GM12878 (cell line): Measurements from ENCODE around the gene ACSF2. TPM values are rescaled to one million over a fixed set of nuclear protein-coding genes. Genes with fewer than 3 reads are reported as not detected.

ENCODE experiments used
- ATAC-seq: fragments of 200-7000 bp; cut with Tn5 transposase; 3 replicates; pipeline ENCODE4 v1.9.1; 2020; ENCODE audit warnings: mild to moderate bottlenecking, moderate library complexity
- BruUV-seq: library from RNA; stranded (reverse); fragments of 400-500 nt; replicated peaks from 2 replicates; lab custom pipeline; 2021; lab: Mats Ljungman, UMichigan
- CTCF ChIA-PET: fragments of 300-600 bp; sonication (Branson Sonifier 250); formaldehyde crosslinking; extraction: SDS; loops from one replicate; lab custom pipeline; 2021; ENCODE audit warnings: inconsistent platforms; lab: Yijun Ruan, JAX
- POLR2A ChIA-PET: fragments of 350-600 bp; formaldehyde crosslinking; extraction: SDS; loops from one replicate; lab custom pipeline; 2021; ENCODE audit warnings: inconsistent platforms; lab: Charles Lee
- RAD21 ChIA-PET: fragments of 300-600 bp; sonication (Branson Sonifier 250); formaldehyde crosslinking; loops from one replicate; lab custom pipeline; 2023; ENCODE audit warnings: antibody characterized with exemption; ENCODE audit not compliant: unreplicated experiment; lab: Charles Lee
- SMC1A ChIA-PET: fragments of 300-600 bp; sonication (Branson Sonifier 250); formaldehyde crosslinking; loops from one replicate; lab custom pipeline; 2023; ENCODE audit not compliant: unreplicated experiment, uncharacterized antibody; lab: Charles Lee
- DNase-seq: peaks from one replicate; pipeline ENCODE4 v3.0.0-alpha.2; 2011; ENCODE audit warnings: low read depth, low spot score
- FAIRE-seq: peaks from 3 replicates; lab custom pipeline; 2011; peaks lifted over from hg19 to GRCh38; lab: Jason Lieb, UNC
- H2AFZ ChIP-seq: 2 replicates; pipeline ENCODE4 v1.6.0; 2011; ENCODE audit warnings: low read depth, low read length, control low read depth; ENCODE audit not compliant: control insufficient read depth
- H3K27ac ChIP-seq: 2 replicates; pipeline ENCODE4 v1.5.1; 2011; ENCODE audit warnings: control low read depth; ENCODE audit not compliant: control insufficient read depth, insufficient read depth
- H3K27me3 ChIP-seq, 2 experiments: replicated peaks in 1 of 2; 2 replicates each; pipeline versions ENCODE4 v1.6.0 to v1.6.1; 2011; ENCODE audit warnings: low read length in 1 of 2; ENCODE audit not compliant: control insufficient read depth in 2 of 2, insufficient read depth in 2 of 2
- H3K36me3 ChIP-seq, 2 experiments: 2 replicates each; pipeline ENCODE4 v1.5.1; 2011; ENCODE audit warnings: low read length in 1 of 2; ENCODE audit not compliant: control insufficient read depth in 2 of 2, insufficient read depth in 2 of 2
- H3K4me1 ChIP-seq: 2 replicates; pipeline ENCODE4 v1.6.1; 2011; ENCODE audit warnings: mild to moderate bottlenecking, low read length, moderate library complexity, mixed read lengths; ENCODE audit not compliant: control insufficient read depth, insufficient read depth
- H3K4me2 ChIP-seq: 2 replicates; pipeline ENCODE4 v1.6.0; 2011; ENCODE audit warnings: control low read depth; ENCODE audit not compliant: control insufficient read depth, insufficient read depth
- H3K4me3 ChIP-seq: fragments of 200-600 bp; sonication (generic); 2 replicates; pipeline ENCODE4 v1.5.1; 2016
- H3K79me2 ChIP-seq: 2 replicates; pipeline ENCODE4 v1.6.0; 2011; ENCODE audit warnings: low read length; ENCODE audit not compliant: control insufficient read depth, insufficient read depth
- H3K9ac ChIP-seq: 2 replicates; pipeline ENCODE4 v1.8.0; 2011; ENCODE audit warnings: low read length, control low read depth, mixed read lengths; ENCODE audit not compliant: control insufficient read depth, insufficient read depth
- H3K9me3 ChIP-seq: replicated peaks from 3 replicates; pipeline ENCODE4 v1.5.1; 2011; ENCODE audit warnings: mild to moderate bottlenecking, low read length; ENCODE audit not compliant: control insufficient read depth, insufficient read depth
- H4K20me1 ChIP-seq: 2 replicates; pipeline ENCODE4 v1.6.0; 2011; ENCODE audit not compliant: control insufficient read depth, insufficient read depth
- ASH2L ChIP-seq: fragments of 300-600, 200-600 bp; sonication (generic); IDR thresholded peaks from 2 replicates; pipeline ENCODE4 v1.6.1; 2017; ENCODE audit warnings: low read depth, mild to moderate bottlenecking, borderline replicate concordance
- ESRRA ChIP-seq: IDR thresholded peaks from 2 replicates; pipeline ENCODE4 v1.6.1; 2012; ENCODE audit warnings: mild to moderate bottlenecking, low read length, improper control_type of control experiment
- HDAC2 ChIP-seq: fragments of 200-600 bp; sonication (generic); IDR thresholded peaks from 2 replicates; pipeline ENCODE4 v1.6.1; 2017
- IKZF1 ChIP-seq: fragments of 450-650 bp; conservative IDR thresholded peaks from 2 replicates; pipeline ENCODE4 v1.6.1; 2017; ENCODE audit warnings: antibody characterized with exemption, mild to moderate bottlenecking
- JUND ChIP-seq: IDR thresholded peaks from 2 replicates; pipeline ENCODE4 v1.6.1; 2012; ENCODE audit warnings: low read depth, mild to moderate bottlenecking, low read length, improper control_type of control experiment, moderate library complexity
- KAT2A ChIP-seq: conservative IDR thresholded peaks from 2 replicates; pipeline ENCODE4 v1.6.1; 2011; ENCODE audit warnings: low read depth, low read length; ENCODE audit not compliant: control insufficient read depth
- POLR2AphosphoS5 ChIP-seq: IDR thresholded peaks from 2 replicates; pipeline ENCODE4 v1.6.1; 2011; ENCODE audit warnings: mild to moderate bottlenecking, low read length, inconsistent platforms
- RFX5 ChIP-seq: IDR thresholded peaks from 2 replicates; pipeline ENCODE4 v1.6.1; 2011; ENCODE audit warnings: low read depth, low read length, improper control_type of control experiment
- SP1 ChIP-seq: IDR thresholded peaks from one replicate; pipeline ENCODE4 v1.6.1; 2011; ENCODE audit warnings: low read depth, low read length
- SUPT20H ChIP-seq: IDR thresholded peaks from 2 replicates; pipeline ENCODE4 v1.6.1; 2011; ENCODE audit warnings: low read depth, mild to moderate bottlenecking, low read length, moderate library complexity, borderline replicate concordance; ENCODE audit not compliant: control insufficient read depth
- SUZ12 ChIP-seq: fragments of 200-600 bp; sonication (generic); IDR thresholded peaks from one replicate; pipeline ENCODE4 v1.6.1; 2018; ENCODE audit warnings: antibody characterized with exemption, mild to moderate bottlenecking; ENCODE audit not compliant: unreplicated experiment
- TBL1XR1 ChIP-seq: IDR thresholded peaks from 2 replicates; pipeline ENCODE4 v1.6.1; 2012; ENCODE audit warnings: low read depth, low read length, improper control_type of control experiment
- YBX1 ChIP-seq: fragments of 450-650 bp; IDR thresholded peaks from 2 replicates; pipeline ENCODE4 v1.6.1; 2016; ENCODE audit warnings: antibody characterized with exemption
- YY1 ChIP-seq: IDR thresholded peaks from 2 replicates; pipeline ENCODE4 v1.6.1; 2011; ENCODE audit warnings: low read depth, mild to moderate bottlenecking, low read length
- ZNF622 ChIP-seq: fragments of 450-650 bp; IDR thresholded peaks from 2 replicates; pipeline ENCODE4 v1.6.1; 2017; ENCODE audit warnings: mild to moderate bottlenecking, inconsistent platforms
- WGBS: methylation state at CpG from one replicate; pipeline ENCODE4 v1.1.6; 2016; ENCODE audit warnings: low lambda C conversion rate; ENCODE audit not compliant: insufficient replicate concordance, insufficient coverage; ENCODE audit errors: missing lambda C conversion rate; 5-methylcytosine and 5-hydroxymethylcytosine counted together
- in situ Hi-C: fragments of 300-500 bp; cut with MboI; formaldehyde crosslinking; loops from 9 replicates; pipeline ENCODE4 v1.14.3; 2018; ENCODE audit warnings: mixed read lengths
- intact Hi-C: fragments of 100-400 bp; cut with micrococcal nuclease; formaldehyde crosslinking; loops from one replicate; pipeline ENCODE4 v1.14.2; 2022; ENCODE audit not compliant: unreplicated experiment
- polyA plus RNA-seq, 11 experiments: library from polyadenylated mRNA; depleted of rRNA in 4 of 11; unstranded in 6 of 11; stranded (reverse) in 5 of 11; fragments of >200 nt; fragmentation: Nextera tagmentation in 4 of 11; fragmentation: Illumina TruSeq in 1 of 11; extraction: Ambion mirVana in 4 of 11; extraction: Trizol in 1 of 11; gene quantifications; 1 replicate in 1 of 11; 2 replicates in 10 of 11; pipeline versions ENCODE4 v1.2.1 to v1.2.3, GENCODE V29; 2011 to 2016; ENCODE audit warnings: inconsistent platforms in 2 of 11, missing spikeins in 2 of 11, low read depth in 1 of 11
- total RNA-seq, 4 experiments: library from RNA; depleted of rRNA in 3 of 4; stranded (reverse); fragments of >200 nt in 3 of 4; fragmentation: Illumina TruSeq in 1 of 4; extraction: Trizol in 1 of 4; gene quantifications; 2 replicates each; pipeline versions ENCODE4 v1.2.1 to v1.2.3, GENCODE V29; 2013 to 2021
- TF ChIP-seq, protein P1 (sequence below): IDR thresholded peaks from 2 replicates; pipeline ENCODE4 v1.6.1; 2011; ENCODE audit warnings: borderline replicate concordance, low read depth, mild to moderate bottlenecking, moderate library complexity, low read length; ENCODE audit not compliant: insufficient read depth, poor library complexity, severe bottlenecking
- TF ChIP-seq, protein P2 (sequence below): IDR thresholded peaks from 2 replicates; pipeline ENCODE4 v1.6.1; 2011; ENCODE audit warnings: low read depth, low read length, improper control_type of control experiment, borderline replicate concordance

Gene ACSF2
- total and polyA plus RNA-seq, 10 of the 15 experiments (the other 5 are each of a cell fraction or from before 2014, with no cell fraction given) = 7.1 to 32.8 (median 16.8) TPM

DNA sequence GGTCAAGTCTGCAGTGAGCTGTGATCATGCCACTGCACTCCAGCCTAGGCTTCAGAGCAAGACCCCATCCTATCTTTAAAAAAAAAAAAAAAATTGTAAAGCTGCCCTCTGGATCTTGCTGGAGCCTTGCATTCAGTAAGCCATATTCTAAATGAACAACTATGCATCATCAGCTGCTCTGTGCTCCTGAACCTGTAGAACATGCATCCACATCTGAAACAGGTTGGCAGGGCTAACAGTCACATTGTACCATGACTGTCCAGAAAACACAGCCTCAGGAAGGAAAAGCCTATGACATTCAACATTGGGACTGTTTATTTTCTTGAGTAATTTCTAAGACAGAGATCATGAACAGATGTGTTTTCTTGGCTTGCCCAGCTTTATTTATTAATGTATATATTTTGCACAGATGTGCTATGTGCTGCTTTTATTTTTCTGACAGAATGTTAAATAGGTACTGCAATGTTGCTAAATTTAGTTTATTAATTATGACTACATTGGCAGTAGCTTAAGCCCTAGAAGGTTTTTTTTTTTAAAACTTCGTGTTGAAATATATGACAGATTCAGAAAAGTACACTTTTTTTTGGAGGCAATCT is 19.8 kb downstream of the ACSF2 start:
- H3K4me2 ChIP-seq = no peak overlapping the region
- no peaks in the 10 kb centered on the region for H4K20me1 ChIP-seq
- no peak overlapping the region for H3K4me3 ChIP-seq
- ATAC-seq (no peak), FAIRE-seq (no peak), DNase-seq (no peak)
- ChIA-PET CTCF (interaction anchor here (2.4 kb wide), 1 partner anchor 48 kb away, joined by 6 read pairs; the partner anchor contains the start of gene LRRC59), SMC1A (no interaction called here), RAD21 (no interaction called here), POLR2A (no interaction called here)
- H3K36me3 ChIP-seq = no peaks in the 10 kb centered on the region
- no peak overlapping the region for H3K27ac ChIP-seq
- TF ChIP-seq POLR2AphosphoS5 (no peak), YBX1 (no peak), RFX5 (no peak), TBL1XR1 (no peak), SUPT20H (no peak), SP1 (no peak), ZNF622 (no peak), SUZ12 (no peak), IKZF1 (no peak), ASH2L (no peak), KAT2A (no peak), YY1 (no peak), JUND (no peak), HDAC2 (no peak), ESRRA (no peak)
- TF ChIP-seq, protein P1, sequence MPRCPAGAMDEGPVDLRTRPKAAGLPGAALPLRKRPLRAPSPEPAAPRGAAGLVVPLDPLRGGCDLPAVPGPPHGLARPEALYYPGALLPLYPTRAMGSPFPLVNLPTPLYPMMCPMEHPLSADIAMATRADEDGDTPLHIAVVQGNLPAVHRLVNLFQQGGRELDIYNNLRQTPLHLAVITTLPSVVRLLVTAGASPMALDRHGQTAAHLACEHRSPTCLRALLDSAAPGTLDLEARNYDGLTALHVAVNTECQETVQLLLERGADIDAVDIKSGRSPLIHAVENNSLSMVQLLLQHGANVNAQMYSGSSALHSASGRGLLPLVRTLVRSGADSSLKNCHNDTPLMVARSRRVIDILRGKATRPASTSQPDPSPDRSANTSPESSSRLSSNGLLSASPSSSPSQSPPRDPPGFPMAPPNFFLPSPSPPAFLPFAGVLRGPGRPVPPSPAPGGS = no peak
- TF ChIP-seq, protein P2, sequence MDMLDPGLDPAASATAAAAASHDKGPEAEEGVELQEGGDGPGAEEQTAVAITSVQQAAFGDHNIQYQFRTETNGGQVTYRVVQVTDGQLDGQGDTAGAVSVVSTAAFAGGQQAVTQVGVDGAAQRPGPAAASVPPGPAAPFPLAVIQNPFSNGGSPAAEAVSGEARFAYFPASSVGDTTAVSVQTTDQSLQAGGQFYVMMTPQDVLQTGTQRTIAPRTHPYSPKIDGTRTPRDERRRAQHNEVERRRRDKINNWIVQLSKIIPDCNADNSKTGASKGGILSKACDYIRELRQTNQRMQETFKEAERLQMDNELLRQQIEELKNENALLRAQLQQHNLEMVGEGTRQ = no peak
- H3K9me3 ChIP-seq = no peaks in the 10 kb centered on the region
- H3K27me3 ChIP-seq = no peaks in the 10 kb centered on the region
- no TSS peak for BruUV-seq
- H3K9ac ChIP-seq = no peak overlapping the region
- H3K79me2 ChIP-seq = no peaks in the 10 kb centered on the region
- H2AFZ ChIP-seq = no peak overlapping the region
- intact Hi-C loops (no loop called here), in situ Hi-C loops (no loop called here)
- H3K4me1 ChIP-seq = no peaks in the 10 kb centered on the region
- WGBS = 4% methylated on average over 1 of the region's 1 CpG
